Esophagus squamous epithelium (tissue), 4 donors: ENCODE data around the gene CD6.
"Not testable (repeated sequence)": the region's sequence is repeated elsewhere in the genome, so short reads cannot be mapped to it uniquely, and the experiment has no call there.

Experiments used
- CTCF ChIP-seq, 6 experiments: fragments of 450-650 bp in 4 of 6; fragments of 200-600 bp in 2 of 6; sonication (generic) in 2 of 6; IDR thresholded peaks; one replicate each; pipeline ENCODE4 v1.5.1; 2016 to 2019; ENCODE audit warnings: antibody characterized with exemption in 6 of 6, mild to moderate bottlenecking in 4 of 6, moderate library complexity in 4 of 6
- POLR2A ChIP-seq, 4 donors: fragments of 450-650 bp; IDR thresholded peaks; one replicate each; pipeline ENCODE4 v1.6.1; 2017; ENCODE audit warnings: antibody characterized with exemption in 4 of 4, mild to moderate bottlenecking in 4 of 4, moderate library complexity in 3 of 4

GRCh38 chr11:60974316-60974715 lies 2.8 kb downstream of the CD6 start:
- TF ChIP-seq CTCF, POLR2A (IDR thresholded peaks at IDR 0.05): not testable (repeated sequence)
